H1 (cell line): ENCODE results near the gene TPRN. TPM values are rescaled to one million over a fixed set of nuclear protein-coding genes. Genes with fewer than 3 reads are reported as not detected.

Experiments
- BRCA1 ChIP-seq: IDR thresholded peaks from 2 replicates; pipeline ENCODE4 v1.6.1; 2012; ENCODE audit warnings: low read depth, low read length, improper control_type of control experiment
- CBX5 ChIP-seq: fragments of 300-800, 300-1000 bp; sonication (generic); IDR thresholded peaks from 2 replicates; pipeline ENCODE4 v1.7.1; 2016; ENCODE audit warnings: antibody characterized with exemption, low read length, low read depth
- CBX8 ChIP-seq: fragments of 300-800, 300-1000 bp; sonication (generic); IDR thresholded peaks from 2 replicates; pipeline ENCODE4 v1.7.1; 2016; ENCODE audit warnings: low read depth, low read length, borderline replicate concordance
- CHD2 ChIP-seq: IDR thresholded peaks from 2 replicates; pipeline ENCODE4 v1.6.1; 2012; ENCODE audit warnings: low read length, improper control_type of control experiment
- E2F6 ChIP-seq: IDR thresholded peaks from 2 replicates; pipeline ENCODE4 v1.6.1; 2012; ENCODE audit warnings: inconsistent platforms
- EP300 ChIP-seq, 2 experiments: IDR thresholded peaks; 1 replicate in 1 of 2; 2 replicates in 1 of 2; pipeline ENCODE4 v1.6.1; 2011 to 2012; ENCODE audit warnings: low read depth in 2 of 2, low read length in 2 of 2, mild to moderate bottlenecking in 2 of 2, borderline replicate concordance in 1 of 2, inconsistent platforms in 1 of 2, moderate library complexity in 1 of 2
- EZH2 ChIP-seq: fragments of 200-600 bp; sonication (generic); IDR thresholded peaks from 2 replicates; pipeline ENCODE4 v1.7.1; 2012; ENCODE audit warnings: low read depth, mild to moderate bottlenecking, moderate library complexity, low read length, inconsistent platforms; ENCODE audit not compliant: severe bottlenecking
- FOSL1 ChIP-seq: IDR thresholded peaks from 2 replicates; pipeline ENCODE4 v1.6.1; 2011; ENCODE audit warnings: mild to moderate bottlenecking, low read depth, low read length, moderate library complexity; ENCODE audit not compliant: insufficient read depth
- HDAC2 ChIP-seq, 2 experiments: fragments of 300-600 bp in 1 of 2; sonication (generic) in 1 of 2; IDR thresholded peaks; 2 replicates each; pipeline ENCODE4 v1.6.1; 2011 to 2012; ENCODE audit warnings: low read depth in 2 of 2, low read length in 2 of 2, mild to moderate bottlenecking in 2 of 2, moderate library complexity in 2 of 2, borderline replicate concordance in 1 of 2, inconsistent platforms in 1 of 2
- HDAC6 ChIP-seq: IDR thresholded peaks from one replicate; pipeline ENCODE4 v1.7.1; 2012; ENCODE audit warnings: low read depth, mild to moderate bottlenecking, inconsistent platforms, low read length, moderate library complexity
- JUND ChIP-seq: IDR thresholded peaks from 2 replicates; pipeline ENCODE4 v1.6.1; 2011; ENCODE audit warnings: mild to moderate bottlenecking, improper control_type of control experiment, low read length
- KDM4A ChIP-seq: IDR thresholded peaks from one replicate; pipeline ENCODE4 v1.7.1; 2012; ENCODE audit warnings: low read depth, mild to moderate bottlenecking, moderate library complexity, low read length, inconsistent platforms; ENCODE audit not compliant: severe bottlenecking
- RAD21 ChIP-seq, 2 experiments: IDR thresholded peaks in 1 of 2; conservative IDR thresholded peaks in 1 of 2; 2 replicates each; pipeline ENCODE4 v1.6.1; 2011; ENCODE audit warnings: low read depth in 2 of 2, low read length in 2 of 2, improper control_type of control experiment in 1 of 2, inconsistent platforms in 1 of 2, mild to moderate bottlenecking in 1 of 2, moderate library complexity in 1 of 2
- RFX5 ChIP-seq: IDR thresholded peaks from 2 replicates; pipeline ENCODE4 v1.6.1; 2011; ENCODE audit warnings: low read depth, low read length, improper control_type of control experiment, borderline replicate concordance
- SIN3A ChIP-seq, 2 experiments: IDR thresholded peaks in 1 of 2; conservative IDR thresholded peaks in 1 of 2; 2 replicates each; pipeline ENCODE4 v1.6.1; 2011 to 2012; ENCODE audit warnings: low read length in 2 of 2, improper control_type of control experiment in 1 of 2, low read depth in 1 of 2, mild to moderate bottlenecking in 1 of 2
- SP1 ChIP-seq: IDR thresholded peaks from 2 replicates; pipeline ENCODE4 v1.6.1; 2011; ENCODE audit warnings: low read depth, low read length
- SUZ12 ChIP-seq: fragments of 200-600 bp; sonication (generic); IDR thresholded peaks from 2 replicates; pipeline ENCODE4 v1.6.1; 2012; ENCODE audit warnings: mild to moderate bottlenecking, inconsistent platforms, low read length, moderate library complexity, mixed read lengths
- TBP ChIP-seq: IDR thresholded peaks from 2 replicates; pipeline ENCODE4 v1.6.1; 2011; ENCODE audit warnings: low read depth, low read length, improper control_type of control experiment
- TCF12 ChIP-seq: IDR thresholded peaks from 2 replicates; pipeline ENCODE4 v1.6.1; 2011; ENCODE audit warnings: low read depth, mild to moderate bottlenecking, low read length
- YY1 ChIP-seq: IDR thresholded peaks from 2 replicates; pipeline ENCODE4 v1.6.1; 2011; ENCODE audit warnings: low read depth, mild to moderate bottlenecking, low read length
- polyA plus RNA-seq, 7 experiments: library from polyadenylated mRNA; depleted of rRNA in 3 of 7; stranded (reverse) in 5 of 7; unstranded in 2 of 7; fragments of >200 nt in 5 of 7; fragments of 200-250 nt in 2 of 7; gene quantifications; 1 replicate in 5 of 7; 2 replicates in 1 of 7; 4 replicates in 1 of 7; pipeline versions ENCODE4 v1.2.1 to v1.2.3, GENCODE V29; 2011 to 2013; ENCODE audit warnings: missing spikeins in 2 of 7, mixed read lengths in 2 of 7
- total RNA-seq: library from RNA; stranded (reverse); fragmentation: NEBNext Ultra II Directional; extraction: Animal tissue kit (Norgen Biotek cat#: 25700); gene quantifications from 2 replicates; pipeline ENCODE4 v1.2.1, GENCODE V29; 2021
- TF ChIP-seq, protein P1 (sequence below): IDR thresholded peaks from 2 replicates; pipeline ENCODE4 v1.6.1; 2012; ENCODE audit warnings: low read length, inconsistent platforms

TPRN gene
- total and polyA plus RNA-seq, 2 of the 8 experiments (the other 6 are each of a cell fraction or from before 2014, with no cell fraction given), result 9.7 to 23.2 TPM

DNA sequence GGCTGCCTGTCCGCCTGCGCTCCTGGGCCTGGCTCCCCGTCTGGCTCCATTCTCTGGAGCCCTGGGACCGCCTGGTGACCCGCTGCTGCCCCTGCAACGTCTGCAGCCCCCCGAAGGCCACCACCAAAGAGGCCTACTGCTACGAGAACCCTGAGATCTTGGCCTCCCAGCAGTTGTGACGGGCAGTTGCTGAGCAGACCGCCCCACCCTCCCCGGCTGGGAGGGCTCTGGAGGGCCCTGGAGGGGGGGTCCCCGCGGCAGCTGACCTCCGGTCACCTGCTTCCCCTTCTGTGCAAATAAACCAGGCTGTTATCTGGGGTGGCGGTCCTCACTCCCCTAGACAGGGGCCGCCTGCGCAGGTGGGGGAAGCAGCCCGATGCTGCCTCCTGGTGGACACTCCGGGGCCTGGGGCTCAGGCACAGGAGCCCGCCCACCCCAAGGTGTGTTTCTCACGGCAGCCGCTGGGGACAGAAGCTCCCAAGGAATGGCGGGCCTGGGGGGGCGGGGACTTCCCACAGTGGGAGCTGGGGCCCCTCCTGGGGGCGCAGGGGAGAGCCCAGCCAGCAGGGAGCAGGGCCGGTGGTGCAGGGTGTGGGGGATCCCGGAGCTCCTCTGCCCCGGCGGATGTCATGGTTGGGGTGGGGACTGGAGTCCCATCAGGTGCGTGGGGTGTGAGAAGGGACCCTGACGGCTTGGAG, 35.8 kb upstream of the TPRN start (continued):
- TF ChIP-seq FOSL1 (no peak), EP300 (IDR thresholded peaks at IDR 0.05; ENCODE audit: borderline replicate concordance in 1 of 2, low read depth in 2 of 2, low read length in 2 of 2) (no peak), CHD2 (0 out of 2 replicates have a peak, but pooled peaks have one; percentile 15), YY1 (peak; percentile 90), CBX5 (no peak), E2F6 (no peak), KDM4A (no peak), SIN3A (conservative IDR thresholded peaks at IDR 0.05 in 1 of 2, IDR thresholded peaks at IDR 0.05 in 1 of 2; ENCODE audit: low read depth in 1 of 2, low read length in 2 of 2) (peak in 1 of 2 experiments; percentile 34; a peak in 1 of 4 replicates), HDAC6 (no peak), TBP (no peak), EZH2 (no peak), RFX5 (no peak), HDAC2 (IDR thresholded peaks at IDR 0.05; ENCODE audit: borderline replicate concordance in 1 of 2, low read depth in 2 of 2, low read length in 2 of 2) (0 out of 4 replicates have a peak, but pooled peaks of 1 of the 2 experiments have one; percentile 56), SUZ12 (no peak), JUND (no peak), TCF12 (no peak), BRCA1 (no peak), RAD21 (IDR thresholded peaks at IDR 0.05 in 1 of 2, conservative IDR thresholded peaks at IDR 0.05 in 1 of 2; ENCODE audit: low read depth in 2 of 2, low read length in 2 of 2) (peak; percentile 72 to 82), CBX8 (no peak), SP1 (peak; percentile 72; the same call in 1 of the 2 replicates)
- TF ChIP-seq, protein P1, sequence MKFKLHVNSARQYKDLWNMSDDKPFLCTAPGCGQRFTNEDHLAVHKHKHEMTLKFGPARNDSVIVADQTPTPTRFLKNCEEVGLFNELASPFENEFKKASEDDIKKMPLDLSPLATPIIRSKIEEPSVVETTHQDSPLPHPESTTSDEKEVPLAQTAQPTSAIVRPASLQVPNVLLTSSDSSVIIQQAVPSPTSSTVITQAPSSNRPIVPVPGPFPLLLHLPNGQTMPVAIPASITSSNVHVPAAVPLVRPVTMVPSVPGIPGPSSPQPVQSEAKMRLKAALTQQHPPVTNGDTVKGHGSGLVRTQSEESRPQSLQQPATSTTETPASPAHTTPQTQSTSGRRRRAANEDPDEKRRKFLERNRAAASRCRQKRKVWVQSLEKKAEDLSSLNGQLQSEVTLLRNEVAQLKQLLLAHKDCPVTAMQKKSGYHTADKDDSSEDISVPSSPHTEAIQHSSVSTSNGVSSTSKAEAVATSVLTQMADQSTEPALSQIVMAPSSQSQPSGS, result no peak
